ENCODE measurements around the gene EQTN.

The EQTN gene

DNA sequence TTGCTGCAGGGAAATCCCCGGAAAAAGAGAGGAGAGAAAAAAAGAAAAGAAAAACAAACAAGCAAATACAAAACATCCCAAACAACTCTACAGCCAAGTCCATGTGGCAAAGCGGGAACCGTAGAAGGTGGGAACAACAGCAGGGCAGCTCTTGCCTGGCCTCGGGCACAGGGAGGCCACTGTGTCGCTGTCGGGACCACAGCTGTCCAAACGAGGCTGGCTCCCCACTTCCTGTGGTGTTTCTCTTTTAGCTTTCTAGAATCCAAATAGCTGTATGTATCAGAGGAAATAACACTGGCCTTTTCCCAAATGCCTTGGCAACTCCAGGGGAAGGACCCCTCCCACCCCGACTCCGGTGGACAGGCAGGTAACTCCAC is 41.6 kb upstream of the EQTN start:
- H3K36me3 ChIP-seq (replicated peaks; ENCODE audit: insufficient read depth, low read length): no peaks in the 10 kb centered on the region
- no peaks in the 10 kb centered on the region for H4K20me1 ChIP-seq (ENCODE audit: insufficient read depth, low read length)
- H3K9me2 ChIP-seq (replicated peaks; ENCODE audit: insufficient read depth, low read length): no peaks in the 10 kb centered on the region
- no peaks in the 10 kb centered on the region for H3K79me2 ChIP-seq (ENCODE audit: low read length)
- H3K27ac ChIP-seq (ENCODE audit: low read length): no peak overlapping the region
- H3F3A ChIP-seq (ENCODE audit: insufficient read depth, low read length): no peaks in the 10 kb centered on the region
- H2AFZ ChIP-seq (ENCODE audit: low read length): no peak overlapping the region
- no peak overlapping the region for H3K4me2 ChIP-seq (ENCODE audit: low read depth, low read length)
- TF ChIP-seq EZH2phosphoT487 (IDR thresholded peaks at IDR 0.05; ENCODE audit: low read length) (no peak), EZH2 (optimal IDR thresholded peaks at IDR 0.05; ENCODE audit: low read depth, low read length) (no peak)
- TF ChIP-seq, protein P1, sequence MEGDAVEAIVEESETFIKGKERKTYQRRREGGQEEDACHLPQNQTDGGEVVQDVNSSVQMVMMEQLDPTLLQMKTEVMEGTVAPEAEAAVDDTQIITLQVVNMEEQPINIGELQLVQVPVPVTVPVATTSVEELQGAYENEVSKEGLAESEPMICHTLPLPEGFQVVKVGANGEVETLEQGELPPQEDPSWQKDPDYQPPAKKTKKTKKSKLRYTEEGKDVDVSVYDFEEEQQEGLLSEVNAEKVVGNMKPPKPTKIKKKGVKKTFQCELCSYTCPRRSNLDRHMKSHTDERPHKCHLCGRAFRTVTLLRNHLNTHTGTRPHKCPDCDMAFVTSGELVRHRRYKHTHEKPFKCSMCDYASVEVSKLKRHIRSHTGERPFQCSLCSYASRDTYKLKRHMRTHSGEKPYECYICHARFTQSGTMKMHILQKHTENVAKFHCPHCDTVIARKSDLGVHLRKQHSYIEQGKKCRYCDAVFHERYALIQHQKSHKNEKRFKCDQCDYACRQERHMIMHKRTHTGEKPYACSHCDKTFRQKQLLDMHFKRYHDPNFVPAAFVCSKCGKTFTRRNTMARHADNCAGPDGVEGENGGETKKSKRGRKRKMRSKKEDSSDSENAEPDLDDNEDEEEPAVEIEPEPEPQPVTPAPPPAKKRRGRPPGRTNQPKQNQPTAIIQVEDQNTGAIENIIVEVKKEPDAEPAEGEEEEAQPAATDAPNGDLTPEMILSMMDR (IDR thresholded peaks at IDR 0.05; ENCODE audit: low read length): no peak
- H3K4me3 ChIP-seq (ENCODE audit: low read length): no peak overlapping the region
- H3K9me3 ChIP-seq (replicated peaks; ENCODE audit: insufficient read depth, low read length): no peaks in the 10 kb centered on the region
- no peak overlapping the region for H3K9ac ChIP-seq (ENCODE audit: low read length)
- 0 out of 2 replicates have a peak, but pooled peaks cover under 1% of the 10 kb centered on the region for H3K4me1 ChIP-seq (ENCODE audit: low read length)
- no peak for DNase-seq
- H3K27me3 ChIP-seq (replicated peaks; ENCODE audit: insufficient read depth, low read length): no peaks in the 10 kb centered on the region

DNA sequence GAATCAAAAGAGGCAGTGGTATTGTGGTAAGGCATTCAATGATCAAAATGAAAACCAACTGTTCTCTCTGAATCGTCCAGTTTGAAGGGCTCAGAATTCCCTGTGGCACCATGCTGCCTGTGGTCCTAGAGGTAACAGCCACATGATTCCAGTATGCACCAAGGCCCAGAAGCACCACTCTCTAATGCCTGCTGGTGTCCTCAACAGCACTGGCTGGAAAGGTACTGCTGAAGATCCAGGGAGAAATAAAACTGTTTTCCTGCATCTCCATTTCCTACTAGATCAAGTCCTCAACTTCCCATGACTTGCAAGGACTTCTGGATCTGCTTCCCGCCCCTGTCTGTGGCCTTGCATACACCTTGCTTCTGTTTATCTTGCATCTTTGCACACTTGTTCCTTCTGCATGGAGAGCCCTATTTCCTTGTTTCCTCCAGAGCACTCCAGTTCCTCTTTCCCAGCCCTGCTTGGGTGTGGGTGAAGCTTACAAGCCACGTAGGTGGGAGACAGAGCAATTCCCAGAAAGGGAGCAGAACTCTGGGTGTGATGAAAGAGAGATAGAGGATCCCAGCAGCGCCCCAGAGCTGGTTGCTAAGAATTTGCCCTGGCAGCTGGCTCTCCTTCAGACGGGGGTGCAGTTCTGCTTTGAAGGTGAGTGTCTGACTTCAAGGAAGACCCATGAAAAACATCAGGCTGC is 41.0 kb upstream of the EQTN start:
- no peaks in the 10 kb centered on the region for H3K79me2 ChIP-seq (ENCODE audit: low read length)
- TF ChIP-seq, protein P1 (IDR thresholded peaks at IDR 0.05; ENCODE audit: low read length): no peak
- no peak for TF ChIP-seq EZH2phosphoT487 (IDR thresholded peaks at IDR 0.05; ENCODE audit: low read length)
- no peak for TF ChIP-seq EZH2 (optimal IDR thresholded peaks at IDR 0.05; ENCODE audit: low read depth, low read length)

DNA sequence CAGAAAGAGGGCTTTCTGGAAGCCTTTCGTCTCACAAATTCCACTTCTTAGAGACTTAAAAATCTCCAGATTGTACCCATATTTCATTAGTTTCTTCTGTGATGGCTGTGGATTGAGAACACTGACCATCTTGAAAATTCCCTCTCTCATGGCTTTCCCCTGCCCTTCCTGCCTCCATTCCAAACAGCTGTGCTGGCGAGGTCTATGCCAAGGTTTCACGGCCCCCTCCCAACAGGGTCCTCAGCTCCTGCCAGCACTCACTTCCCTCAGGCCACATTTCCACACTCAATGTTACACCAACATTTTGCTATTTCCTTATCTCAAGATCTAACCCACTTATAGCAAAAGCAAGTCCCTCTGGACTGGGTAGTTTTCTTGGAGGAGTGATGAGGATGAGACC is 40.3 kb upstream of the EQTN start:
- H3K79me2 ChIP-seq (ENCODE audit: low read length): no peaks in the 10 kb centered on the region
- TF ChIP-seq EZH2phosphoT487 (IDR thresholded peaks at IDR 0.05; ENCODE audit: low read length): no peak
- no peak for TF ChIP-seq EZH2 (optimal IDR thresholded peaks at IDR 0.05; ENCODE audit: low read depth, low read length)
- TF ChIP-seq, protein P1 (IDR thresholded peaks at IDR 0.05; ENCODE audit: low read length): no peak
- H3K36me3 ChIP-seq (replicated peaks; ENCODE audit: insufficient read depth, low read length): no peaks in the 10 kb centered on the region
- H3K27ac ChIP-seq (ENCODE audit: low read length): no peak overlapping the region
- 0 out of 2 replicates have a peak, but pooled peaks cover 4% of the 10 kb centered on the region for H3K4me1 ChIP-seq (ENCODE audit: low read length)
- no peak for DNase-seq
- no peak overlapping the region for H3K4me3 ChIP-seq (ENCODE audit: low read length)
- no peaks in the 10 kb centered on the region for H3K9me3 ChIP-seq (replicated peaks; ENCODE audit: insufficient read depth, low read length)
- H3K27me3 ChIP-seq (replicated peaks; ENCODE audit: insufficient read depth, low read length): no peaks in the 10 kb centered on the region
- H3K4me2 ChIP-seq (ENCODE audit: low read depth, low read length): no peak overlapping the region
- H3K9me2 ChIP-seq (replicated peaks; ENCODE audit: insufficient read depth, low read length): no peaks in the 10 kb centered on the region
- no peak overlapping the region for H2AFZ ChIP-seq (ENCODE audit: low read length)
- H3K9ac ChIP-seq (ENCODE audit: low read length): no peak overlapping the region
- no peaks in the 10 kb centered on the region for H3F3A ChIP-seq (ENCODE audit: insufficient read depth, low read length)
- no peaks in the 10 kb centered on the region for H4K20me1 ChIP-seq (ENCODE audit: insufficient read depth, low read length)

More for the DNA sequence above, 41.0 kb upstream of the EQTN start:
- no peaks in the 10 kb centered on the region for H4K20me1 ChIP-seq (ENCODE audit: insufficient read depth, low read length)
- no peaks in the 10 kb centered on the region for H3F3A ChIP-seq (ENCODE audit: insufficient read depth, low read length)
- H3K27ac ChIP-seq (ENCODE audit: low read length): no peak overlapping the region
- H3K9me2 ChIP-seq (replicated peaks; ENCODE audit: insufficient read depth, low read length): no peaks in the 10 kb centered on the region
- no peak overlapping the region for H3K4me3 ChIP-seq (ENCODE audit: low read length)
- no peaks in the 10 kb centered on the region for H3K36me3 ChIP-seq (replicated peaks; ENCODE audit: insufficient read depth, low read length)
- 0 out of 2 replicates have a peak, but pooled peaks cover 4% of the 10 kb centered on the region for H3K4me1 ChIP-seq (ENCODE audit: low read length)
- no peak for DNase-seq
- no peaks in the 10 kb centered on the region for H3K9me3 ChIP-seq (replicated peaks; ENCODE audit: insufficient read depth, low read length)
- H3K27me3 ChIP-seq (replicated peaks; ENCODE audit: insufficient read depth, low read length): no peaks in the 10 kb centered on the region
- no peak overlapping the region for H2AFZ ChIP-seq (ENCODE audit: low read length)
- no peak overlapping the region for H3K9ac ChIP-seq (ENCODE audit: low read length)
- no peak overlapping the region for H3K4me2 ChIP-seq (ENCODE audit: low read depth, low read length)

Measured in MM.1S (cell line).